H1 (cell line): ENCODE data around the gene FECH. TPM values are rescaled to one million over a fixed set of nuclear protein-coding genes. Genes with fewer than 3 reads are reported as not detected.

ENCODE experiments used
- CTCF ChIA-PET: fragments of 300-600 bp; sonication (Branson Sonifier 250); formaldehyde crosslinking; loops from one replicate; lab custom pipeline; 2021; ENCODE audit not compliant: partially characterized antibody; lab: Charles Lee
- POLR2A ChIA-PET: fragments of 300-600 bp; sonication (Branson Sonifier 250); formaldehyde crosslinking; loops from one replicate; lab custom pipeline; 2021; ENCODE audit warnings: inconsistent platforms; ENCODE audit not compliant: partially characterized antibody; lab: Charles Lee
- DNase-seq, 2 experiments: peaks; one replicate each; pipeline versions ENCODE4 v3.0.0 to v3.0.0-alpha.2; 2010 to 2022; ENCODE audit warnings: low spot score in 2 of 2, low read depth in 1 of 2, mixed read lengths in 1 of 2
- FAIRE-seq: peaks from 2 replicates; lab custom pipeline; 2011; peaks lifted over from hg19 to GRCh38; lab: Jason Lieb, UNC
- H2AFZ ChIP-seq: 2 replicates; pipeline ENCODE4 v1.8.1; 2012; ENCODE audit warnings: low read length, inconsistent platforms
- H2AK5ac ChIP-seq: 2 replicates; pipeline ENCODE4 v1.6.1; 2013; ENCODE audit warnings: low read depth, low read length
- H2BK120ac ChIP-seq: replicated peaks from 2 replicates; pipeline ENCODE3; 2013; ENCODE audit warnings: low read depth, low read length, inconsistent platforms
- H2BK12ac ChIP-seq: 2 replicates; pipeline ENCODE4 v1.6.1; 2013; ENCODE audit warnings: low read depth, low read length
- H2BK15ac ChIP-seq: 2 replicates; pipeline ENCODE4 v1.6.1; 2013; ENCODE audit warnings: low read length
- H2BK20ac ChIP-seq: 2 replicates; pipeline ENCODE4 v1.6.1; 2013; ENCODE audit warnings: low read length
- H2BK5ac ChIP-seq: 2 replicates; pipeline ENCODE4 v1.6.1; 2013; ENCODE audit warnings: low read depth, low read length
- H3K14ac ChIP-seq: 2 replicates; pipeline ENCODE4 v1.6.1; 2013; ENCODE audit warnings: inconsistent platforms; ENCODE audit not compliant: insufficient read length
- H3K18ac ChIP-seq: 2 replicates; pipeline ENCODE4 v1.6.1; 2013; ENCODE audit warnings: low read length; ENCODE audit errors: extremely low read depth
- H3K23ac ChIP-seq: 2 replicates; pipeline ENCODE4 v1.6.1; 2013; ENCODE audit warnings: inconsistent platforms; ENCODE audit not compliant: insufficient read length
- H3K23me2 ChIP-seq: 2 replicates; pipeline ENCODE4 v1.6.1; 2013; ENCODE audit warnings: low read depth, low read length
- H3K27ac ChIP-seq: 2 replicates; pipeline ENCODE4 v1.6.1; 2011; ENCODE audit warnings: low read depth, low read length, inconsistent platforms
- H3K27me3 ChIP-seq, 4 experiments: replicated peaks in 1 of 4; 1 replicate in 1 of 4; 2 replicates in 3 of 4; pipeline versions ENCODE4 v1.6.1 to v1.8.1; 2011 to 2013; ENCODE audit warnings: low read length in 3 of 4, mild to moderate bottlenecking in 3 of 4, inconsistent platforms in 2 of 4, mixed read lengths in 2 of 4, moderate library complexity in 1 of 4; ENCODE audit not compliant: control insufficient read depth in 3 of 4, insufficient read depth in 3 of 4; ENCODE audit errors: extremely low read depth in 1 of 4
- H3K36me3 ChIP-seq, 4 experiments: 2 replicates each; pipeline versions ENCODE4 v1.6.1 to v1.8.1; 2011 to 2013; ENCODE audit warnings: mild to moderate bottlenecking in 4 of 4, low read length in 3 of 4, moderate library complexity in 2 of 4, control low read depth in 1 of 4, inconsistent platforms in 1 of 4; ENCODE audit not compliant: insufficient read depth in 4 of 4, control insufficient read depth in 2 of 4
- H3K4ac ChIP-seq: replicated peaks from 2 replicates; pipeline ENCODE3; 2013; ENCODE audit warnings: low read length, low read depth, mixed read lengths, inconsistent platforms; ENCODE audit not compliant: insufficient read length
- H3K4me1 ChIP-seq, 4 experiments: replicated peaks in 1 of 4; 1 replicate in 1 of 4; 2 replicates in 3 of 4; pipeline versions ENCODE4 v1.6.1 to v1.8.1; 2011 to 2013; ENCODE audit warnings: low read length in 3 of 4, inconsistent platforms in 2 of 4, mixed read lengths in 1 of 4; ENCODE audit not compliant: insufficient read depth in 4 of 4, control insufficient read depth in 3 of 4
- H3K4me2 ChIP-seq, 2 experiments: 2 replicates each; pipeline versions ENCODE4 v1.6.1 to v1.8.1; 2011 to 2013; ENCODE audit warnings: low read depth in 2 of 2, low read length in 2 of 2, control low read depth in 1 of 2, inconsistent platforms in 1 of 2, mild to moderate bottlenecking in 1 of 2; ENCODE audit not compliant: insufficient read depth in 1 of 2
- H3K4me3 ChIP-seq, 4 experiments: fragments of 200-600, 300-600 bp in 1 of 4; sonication (generic), shearing (Covaris generic), sonication (Bioruptor Twin) in 1 of 4; 2 replicates each; pipeline versions ENCODE4 v1.5.1 to v1.8.1; 2011 to 2016; ENCODE audit warnings: low read length in 4 of 4, low read depth in 3 of 4, control low read depth in 2 of 4, inconsistent platforms in 2 of 4, mild to moderate bottlenecking in 2 of 4, mixed read lengths in 1 of 4, moderate library complexity in 1 of 4; ENCODE audit not compliant: insufficient read depth in 2 of 4; ENCODE audit errors: extremely low read depth in 1 of 4
- H3K56ac ChIP-seq: replicated peaks from 2 replicates; pipeline ENCODE3; 2013; ENCODE audit warnings: low read depth, mild to moderate bottlenecking, mixed read lengths, low read length, inconsistent platforms; ENCODE audit not compliant: insufficient read length
- H3K79me1 ChIP-seq: 2 replicates; pipeline ENCODE4 v1.6.1; 2013; ENCODE audit warnings: low read depth, low read length, control low read depth
- H3K79me2 ChIP-seq, 2 experiments: 2 replicates each; pipeline versions ENCODE4 v1.6.1 to v1.8.1; 2012 to 2013; ENCODE audit warnings: low read length in 2 of 2, mild to moderate bottlenecking in 2 of 2, inconsistent platforms in 1 of 2; ENCODE audit not compliant: insufficient read depth in 2 of 2, control insufficient read depth in 1 of 2
- H3K9ac ChIP-seq, 4 experiments: replicated peaks in 1 of 4; 1 replicate in 1 of 4; 2 replicates in 3 of 4; pipeline versions ENCODE4 v1.6.1 to v1.8.1; 2011 to 2013; ENCODE audit warnings: low read depth in 3 of 4, low read length in 3 of 4, control low read depth in 2 of 4, mild to moderate bottlenecking in 2 of 4, moderate library complexity in 2 of 4, inconsistent platforms in 1 of 4; ENCODE audit errors: extremely low read depth in 1 of 4
- H3K9me3 ChIP-seq, 2 experiments: 2 replicates each; pipeline versions ENCODE4 v1.6.1 to v1.8.1; 2012 to 2013; ENCODE audit warnings: mild to moderate bottlenecking in 2 of 2, moderate library complexity in 2 of 2, control low read depth in 1 of 2, inconsistent platforms in 1 of 2, low read depth in 1 of 2, low read length in 1 of 2, mixed read lengths in 1 of 2; ENCODE audit not compliant: insufficient read depth in 2 of 2
- H4K20me1 ChIP-seq, 2 experiments: replicated peaks in 1 of 2; 2 replicates each; pipeline versions ENCODE3 to v1.8.1; 2011 to 2013; ENCODE audit warnings: inconsistent platforms in 2 of 2, low read length in 2 of 2, mild to moderate bottlenecking in 1 of 2; ENCODE audit not compliant: insufficient read depth in 2 of 2, control insufficient read depth in 1 of 2
- H4K5ac ChIP-seq: 2 replicates; pipeline ENCODE4 v1.6.1; 2013; ENCODE audit warnings: low read length, low read depth, mixed read lengths, inconsistent platforms; ENCODE audit not compliant: insufficient read length
- H4K8ac ChIP-seq: 2 replicates; pipeline ENCODE4 v1.8.0; 2013; ENCODE audit warnings: mild to moderate bottlenecking, moderate library complexity, low read length, inconsistent platforms; ENCODE audit not compliant: insufficient read depth; ENCODE audit errors: extremely low read depth
- H4K91ac ChIP-seq: replicated peaks from 2 replicates; pipeline ENCODE3; 2013; ENCODE audit warnings: low read length, mixed read lengths, inconsistent platforms; ENCODE audit not compliant: insufficient read length
- ASH2L ChIP-seq: fragments of 200-600, 300-600 bp; sonication (generic); IDR thresholded peaks from one replicate; pipeline ENCODE4 v1.7.1; 2017; ENCODE audit warnings: low read length
- CHD2 ChIP-seq: IDR thresholded peaks from 2 replicates; pipeline ENCODE4 v1.6.1; 2012; ENCODE audit warnings: low read length, improper control_type of control experiment
- GABPA ChIP-seq: IDR thresholded peaks from 2 replicates; pipeline ENCODE4 v1.6.1; 2011; ENCODE audit warnings: mild to moderate bottlenecking, low read length, moderate library complexity, borderline replicate concordance; ENCODE audit not compliant: insufficient read depth
- RXRA ChIP-seq: IDR thresholded peaks from 2 replicates; pipeline ENCODE4 v1.6.1; 2011; ENCODE audit warnings: low read depth, mild to moderate bottlenecking, low read length, moderate library complexity; ENCODE audit not compliant: insufficient read depth
- WGBS, 2 experiments: shearing (Covaris generic) in 1 of 2; methylation state at CpG; one replicate each; pipeline versions ENCODE4 v1.1.6 to v1.1.7; 2013 to 2015; ENCODE audit warnings: low lambda C conversion rate in 2 of 2, mixed read lengths in 2 of 2, inconsistent platforms in 1 of 2, low coverage in 1 of 2, missing lambda C conversion rate in 1 of 2; ENCODE audit not compliant: insufficient replicate concordance in 2 of 2, insufficient coverage in 1 of 2, insufficient read length in 1 of 2; ENCODE audit errors: extremely low coverage in 1 of 2, missing lambda C conversion rate in 1 of 2; 5-methylcytosine and 5-hydroxymethylcytosine counted together
- polyA plus RNA-seq, 7 experiments: library from polyadenylated mRNA; depleted of rRNA in 3 of 7; stranded (reverse) in 5 of 7; unstranded in 2 of 7; fragments of >200 nt in 5 of 7; fragments of 200-250 nt in 2 of 7; gene quantifications; 1 replicate in 5 of 7; 2 replicates in 1 of 7; 4 replicates in 1 of 7; pipeline versions ENCODE4 v1.2.1 to v1.2.3, GENCODE V29; 2011 to 2013; ENCODE audit warnings: missing spikeins in 2 of 7, mixed read lengths in 2 of 7
- total RNA-seq: library from RNA; stranded (reverse); fragmentation: NEBNext Ultra II Directional; extraction: Animal tissue kit (Norgen Biotek cat#: 25700); gene quantifications from 2 replicates; pipeline ENCODE4 v1.2.1, GENCODE V29; 2021

The FECH gene
- total and polyA plus RNA-seq, 2 of the 8 experiments (the other 6 are each of a cell fraction or from before 2014, with no cell fraction given) = 13.1 to 26.6 TPM

DNA sequence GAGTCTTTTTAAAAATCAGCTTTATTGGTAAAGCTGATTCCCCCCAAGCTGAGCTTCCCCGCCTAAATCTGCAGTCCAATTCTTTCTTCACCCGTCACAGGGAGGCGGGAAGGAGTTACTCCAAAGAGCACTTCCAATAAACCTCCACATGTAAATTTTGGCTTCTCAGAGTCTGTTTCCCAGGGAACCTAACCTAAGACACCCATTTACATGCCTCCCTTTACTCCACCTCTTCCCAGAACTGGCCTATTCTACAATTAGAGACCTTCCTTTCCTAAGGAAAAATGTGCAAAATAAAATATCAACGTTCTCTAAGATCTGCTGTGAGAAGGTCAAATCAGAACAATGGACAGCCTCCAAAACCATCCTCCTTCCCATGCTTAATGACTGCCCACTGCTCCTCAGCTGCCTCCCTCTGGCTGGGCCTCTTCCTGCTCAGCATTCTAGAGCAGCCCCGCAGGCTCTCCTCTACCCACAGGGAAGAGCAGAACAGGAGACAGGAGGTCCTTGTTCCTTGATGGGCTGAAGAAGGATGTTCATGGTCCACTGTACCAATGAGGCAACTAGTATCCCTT, 87.7 kb downstream of the FECH start:
- Histone ChIP-seq H2AK5ac (no peak overlapping the region), H3K14ac (no peak overlapping the region), H3K56ac (no peak overlapping the region), H4K20me1 (no peaks in the 10 kb centered on the region), H2BK20ac (no peak overlapping the region), H3K9ac (no peak overlapping the region), H3K4me2 (no peak overlapping the region), H3K4me3 (no peak overlapping the region), H3K27me3 (no peaks in the 10 kb centered on the region), H4K5ac (no peak overlapping the region), H3K79me2 (no peaks in the 10 kb centered on the region), H3K4ac (no peak overlapping the region), H4K8ac (no peak overlapping the region), H4K91ac (no peak overlapping the region), H2BK15ac (no peak overlapping the region), H2AFZ (no peak overlapping the region), H2BK5ac (no peak overlapping the region), H2BK120ac (no peak overlapping the region), H3K27ac (no peak overlapping the region), H3K18ac (no peak overlapping the region), H3K4me1 (no peaks in the 10 kb centered on the region), H3K23me2 (no peaks in the 10 kb centered on the region), H3K9me3 (no peaks in the 10 kb centered on the region), H3K36me3 (no peaks in the 10 kb centered on the region), H2BK12ac (no peak overlapping the region), H3K23ac (no peak overlapping the region), H3K79me1 (no peaks in the 10 kb centered on the region)
- ChIA-PET POLR2A (no interaction called here), CTCF (interaction anchor here (1.2 kb wide), 1 partner anchor 47 kb away, joined by 4 read pairs; no protein-coding TSS in a partner anchor)
- no peak for FAIRE-seq
- no peak for DNase-seq
- WGBS, 2 experiments = 83% methylated on average over 5 of the region's 5 CpGs; no CpG with 5 or more reads in 1 of the 2 experiments
- TF ChIP-seq RXRA (no peak), ASH2L (no peak), GABPA (no peak), CHD2 (no peak)
